RPMI7951 (cell line): ENCODE results near the gene NEO1. TPM values are rescaled to one million over a fixed set of nuclear protein-coding genes. Genes with fewer than 3 reads are reported as not detected.

Experiments
- DNase-seq: peaks from one replicate; pipeline ENCODE4 v3.0.0-alpha.2; 2012; ENCODE audit warnings: low read depth
- total RNA-seq: library from RNA; depleted of rRNA; stranded (reverse); fragments of >200 nt; shearing (Covaris generic); gene quantifications from 2 replicates; pipeline ENCODE4 v1.2.3, GENCODE V29; 2014

NEO1 gene
- total RNA-seq, 1 experiment from 2014 or later, result 4.1 TPM

DNA sequence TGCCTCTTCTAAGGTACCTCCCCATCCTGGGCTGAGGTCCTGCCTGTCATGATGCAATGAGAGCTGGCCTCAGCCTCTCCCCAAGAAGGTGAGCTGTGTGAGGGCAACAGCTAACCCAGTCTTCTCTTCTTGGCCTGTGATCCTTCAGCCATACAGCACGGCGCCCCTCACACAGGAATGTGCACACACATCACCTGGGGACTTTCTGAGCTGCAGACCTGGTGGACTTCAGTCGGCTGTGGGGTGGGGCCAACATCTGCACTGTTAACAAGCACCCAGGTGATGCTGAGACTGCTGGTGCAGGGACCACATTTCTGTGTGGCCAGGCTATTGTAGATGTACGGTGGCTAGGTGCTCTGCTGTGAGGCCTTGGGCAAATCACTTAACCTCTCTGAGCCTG is 302.0 kb downstream of the NEO1 start:
- no peak for DNase-seq
